ENCODE measurements around the gene MAGEA11.
"Not testable (repeated sequence)": the region's sequence is repeated elsewhere in the genome, so short reads cannot be mapped to it uniquely, and the experiment has no call there.

The MAGEA11 gene

DNA sequence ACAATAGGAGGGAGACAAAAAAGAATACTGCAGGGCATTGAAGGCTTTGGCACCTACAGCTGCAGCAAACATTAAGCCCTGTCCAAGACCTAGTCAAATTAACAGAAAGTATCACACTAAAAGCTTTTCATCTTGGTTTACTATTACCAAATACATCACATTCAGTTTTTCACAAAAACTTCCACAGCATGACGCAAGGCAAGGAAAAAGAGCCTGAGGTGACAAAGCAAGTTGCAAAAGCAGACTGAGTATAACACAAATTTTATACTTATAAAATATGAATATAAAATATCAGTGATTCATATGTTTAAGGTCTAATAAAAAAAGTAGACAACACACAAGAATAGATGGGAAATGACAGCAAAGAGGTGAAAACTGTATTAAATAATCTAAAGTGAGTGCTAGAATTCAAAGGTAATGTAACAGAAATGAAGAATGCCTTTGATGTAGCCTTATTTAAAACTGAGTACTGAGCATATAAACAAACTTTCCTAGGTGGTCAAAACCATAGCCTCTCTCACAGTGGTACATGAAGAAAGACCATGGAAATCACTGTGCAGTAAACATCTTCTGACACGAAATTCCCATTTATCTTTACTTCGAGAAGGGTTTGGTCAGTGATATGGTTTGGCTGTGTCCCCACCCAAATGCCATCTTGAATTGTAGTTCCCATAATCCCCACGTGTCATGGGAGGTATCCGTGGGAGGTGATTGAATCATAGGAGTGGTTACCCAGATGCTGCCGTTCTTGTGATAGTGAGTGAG, 27.7 kb upstream of the MAGEA11 start:
- H3K4me3 ChIP-seq (ENCODE audit: control insufficient read depth, low read depth, low read length): no peak overlapping the region
- TF ChIP-seq, protein P1, sequence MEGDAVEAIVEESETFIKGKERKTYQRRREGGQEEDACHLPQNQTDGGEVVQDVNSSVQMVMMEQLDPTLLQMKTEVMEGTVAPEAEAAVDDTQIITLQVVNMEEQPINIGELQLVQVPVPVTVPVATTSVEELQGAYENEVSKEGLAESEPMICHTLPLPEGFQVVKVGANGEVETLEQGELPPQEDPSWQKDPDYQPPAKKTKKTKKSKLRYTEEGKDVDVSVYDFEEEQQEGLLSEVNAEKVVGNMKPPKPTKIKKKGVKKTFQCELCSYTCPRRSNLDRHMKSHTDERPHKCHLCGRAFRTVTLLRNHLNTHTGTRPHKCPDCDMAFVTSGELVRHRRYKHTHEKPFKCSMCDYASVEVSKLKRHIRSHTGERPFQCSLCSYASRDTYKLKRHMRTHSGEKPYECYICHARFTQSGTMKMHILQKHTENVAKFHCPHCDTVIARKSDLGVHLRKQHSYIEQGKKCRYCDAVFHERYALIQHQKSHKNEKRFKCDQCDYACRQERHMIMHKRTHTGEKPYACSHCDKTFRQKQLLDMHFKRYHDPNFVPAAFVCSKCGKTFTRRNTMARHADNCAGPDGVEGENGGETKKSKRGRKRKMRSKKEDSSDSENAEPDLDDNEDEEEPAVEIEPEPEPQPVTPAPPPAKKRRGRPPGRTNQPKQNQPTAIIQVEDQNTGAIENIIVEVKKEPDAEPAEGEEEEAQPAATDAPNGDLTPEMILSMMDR (IDR thresholded peaks at IDR 0.05; ENCODE audit: control insufficient read depth, insufficient read depth, low read depth, low read length, missing control alignments): no peak
- DNase-seq (ENCODE audit: low read depth): no peak

DNA sequence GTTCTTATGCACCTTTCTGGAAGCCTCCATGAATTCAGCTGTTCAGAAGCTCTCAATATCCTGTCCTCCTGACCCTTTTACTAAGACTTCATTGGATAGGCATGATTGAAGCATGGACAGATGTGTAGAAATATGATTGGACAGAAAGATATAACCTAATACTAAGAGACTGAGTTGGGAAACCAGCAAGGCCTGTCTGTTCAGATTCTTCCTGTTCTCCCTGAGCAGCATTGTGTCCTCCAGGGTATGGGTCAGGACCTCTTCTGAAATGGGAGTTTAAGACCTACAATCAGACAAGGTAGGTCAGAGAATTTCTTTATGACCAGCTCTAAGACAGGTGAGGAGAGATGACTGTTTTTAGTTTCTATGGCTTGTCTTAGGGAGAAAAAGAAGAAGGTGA, 23.9 kb upstream of the MAGEA11 start:
- no peak for DNase-seq (ENCODE audit: low read depth)
- TF ChIP-seq, protein P1 (IDR thresholded peaks at IDR 0.05; ENCODE audit: control insufficient read depth, insufficient read depth, low read depth, low read length, missing control alignments): no peak
- no peak overlapping the region for H3K4me3 ChIP-seq (ENCODE audit: control insufficient read depth, low read depth, low read length)

DNA sequence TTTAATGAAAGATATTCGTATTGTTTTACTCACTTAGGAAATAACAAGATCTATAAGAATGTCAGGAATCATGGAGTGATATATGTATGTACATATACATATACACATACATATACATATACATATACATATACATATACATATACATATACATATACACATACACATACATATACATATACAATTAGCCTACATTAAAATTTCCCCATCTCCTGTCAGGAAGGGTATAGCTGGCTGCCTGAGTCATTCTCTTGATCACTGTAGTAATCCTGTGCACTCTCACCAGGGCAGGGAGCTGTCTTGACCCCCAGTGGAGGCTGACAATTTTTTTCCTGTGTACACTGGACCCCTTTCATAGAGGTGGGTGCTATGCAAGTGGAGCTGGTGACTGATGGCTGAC, 23.3 kb upstream of the MAGEA11 start:
- TF ChIP-seq, protein P1 (IDR thresholded peaks at IDR 0.05; ENCODE audit: control insufficient read depth, insufficient read depth, low read depth, low read length, missing control alignments): no peak
- DNase-seq (ENCODE audit: low read depth): no peak
- H3K4me3 ChIP-seq (ENCODE audit: control insufficient read depth, low read depth, low read length): no peak overlapping the region

DNA sequence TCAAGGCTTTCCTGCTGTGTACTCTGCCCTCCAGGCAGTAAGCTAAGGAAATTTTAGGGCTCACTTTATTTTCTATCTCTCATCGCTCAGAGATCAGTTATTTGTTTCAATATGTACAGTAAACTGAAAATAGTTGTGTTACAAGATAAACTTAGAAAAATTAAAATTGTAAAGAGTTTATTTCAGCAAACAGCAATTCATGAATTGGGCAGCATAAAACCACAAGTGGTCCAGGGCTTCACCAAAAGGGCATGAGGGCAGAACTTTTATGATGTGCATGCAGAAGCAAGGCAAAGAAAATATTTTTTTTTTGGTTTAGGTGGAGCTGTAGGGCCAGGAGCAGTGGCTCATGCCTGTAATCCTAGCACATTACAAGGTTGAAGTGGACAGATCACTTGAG, 20.1 kb upstream of the MAGEA11 start:
- TF ChIP-seq, protein P1 (IDR thresholded peaks at IDR 0.05; ENCODE audit: control insufficient read depth, insufficient read depth, low read depth, low read length, missing control alignments): no peak
- H3K4me3 ChIP-seq (ENCODE audit: control insufficient read depth, low read depth, low read length): no peak overlapping the region
- no peak for DNase-seq (ENCODE audit: low read depth)

DNA sequence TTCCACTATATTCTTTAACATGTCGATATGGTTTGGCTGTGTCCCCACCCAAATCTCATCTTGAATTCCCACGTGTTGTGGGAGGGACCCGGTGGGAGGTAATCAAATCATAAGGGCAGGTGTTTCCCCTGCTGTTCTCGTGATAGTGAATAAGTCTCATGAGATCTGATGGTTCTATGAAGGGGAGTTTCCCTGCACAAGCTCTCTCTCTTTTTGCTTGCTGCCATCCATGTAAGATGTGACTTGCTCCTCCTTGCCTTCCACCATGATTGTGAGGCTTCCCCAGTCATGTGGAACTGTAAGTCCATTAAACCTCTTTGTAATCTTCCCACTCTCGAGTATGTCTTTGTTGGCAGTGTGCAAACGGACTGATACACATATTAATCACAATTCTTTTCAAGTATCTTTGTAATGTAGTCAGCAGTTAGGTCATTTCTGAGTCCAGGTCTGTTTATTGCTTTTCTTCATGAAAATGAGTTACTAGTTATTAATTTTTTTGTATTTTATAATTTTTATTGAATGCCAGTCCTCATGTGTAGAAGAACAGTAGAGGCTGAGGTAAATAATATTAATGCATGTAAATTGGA, 19.1 kb upstream of the MAGEA11 start:
- not testable (repeated sequence) for DNase-seq (ENCODE audit: low read depth); H3K4me3 ChIP-seq (ENCODE audit: control insufficient read depth, low read depth, low read length)

DNA sequence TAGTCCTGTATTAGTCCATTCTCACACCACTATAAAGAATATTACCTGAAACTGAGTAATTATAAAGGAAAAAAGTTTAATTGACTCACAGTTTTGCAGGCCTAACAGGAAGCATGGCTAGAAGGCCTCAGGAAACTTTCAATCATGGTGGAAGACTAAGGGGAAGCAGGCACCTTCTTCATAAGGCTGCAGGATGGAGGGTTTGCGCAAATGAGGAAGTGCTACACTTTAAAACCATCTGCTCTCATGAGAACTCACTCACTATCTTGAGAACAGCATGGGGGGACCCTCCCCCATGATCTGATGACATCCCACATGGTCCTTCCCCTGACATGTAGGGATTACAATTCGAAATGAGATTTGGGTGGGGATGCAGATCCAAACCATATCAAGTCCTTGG, 12.1 kb upstream of the MAGEA11 start:
- TF ChIP-seq, protein P1 (IDR thresholded peaks at IDR 0.05; ENCODE audit: control insufficient read depth, insufficient read depth, low read depth, low read length, missing control alignments): no peak
- no peak overlapping the region for H3K4me3 ChIP-seq (ENCODE audit: control insufficient read depth, low read depth, low read length)
- DNase-seq (ENCODE audit: low read depth): no peak

DNA sequence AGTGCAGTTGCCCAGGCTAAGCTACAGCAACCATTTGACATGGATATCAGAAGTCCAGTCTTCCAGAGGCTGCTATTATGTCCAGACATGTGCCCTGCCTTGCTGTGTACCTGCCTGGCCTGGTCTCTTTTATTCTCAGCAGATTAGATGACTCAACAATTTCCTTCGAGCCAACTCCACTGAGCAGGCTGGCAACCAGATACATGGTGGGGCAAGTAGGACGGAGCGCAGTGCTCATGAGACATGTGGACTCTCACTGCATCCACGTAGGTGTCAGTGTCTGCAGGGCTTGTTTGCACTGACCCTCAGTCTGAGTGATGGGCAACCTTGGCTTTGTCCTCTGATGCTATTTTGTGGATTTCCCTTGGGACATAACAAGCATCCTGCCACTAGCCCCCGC, 7.2 kb upstream of the MAGEA11 start:
- TF ChIP-seq, protein P1 (IDR thresholded peaks at IDR 0.05; ENCODE audit: control insufficient read depth, insufficient read depth, low read depth, low read length, missing control alignments): no peak
- no peak overlapping the region for H3K4me3 ChIP-seq (ENCODE audit: control insufficient read depth, low read depth, low read length)
- no peak for DNase-seq (ENCODE audit: low read depth)
